PC-3 (cell line): ENCODE data around the gene TGIF2. TPM values are rescaled to one million over a fixed set of nuclear protein-coding genes. Genes with fewer than 3 reads are reported as not detected.
"Not testable (repeated sequence)": the region's sequence is repeated elsewhere in the genome, so short reads cannot be mapped to it uniquely, and the experiment has no call there.

ENCODE experiments used
- ATAC-seq: fragments of 200-7000 bp; cut with Tn5 transposase; 2 replicates; pipeline ENCODE4 v1.9.1; 2020; ENCODE audit warnings: mild to moderate bottlenecking, moderate library complexity
- BruUV-seq: library from RNA; stranded (reverse); fragments of 400-500 nt; replicated peaks from 2 replicates; lab custom pipeline; 2021; lab: Mats Ljungman, UMichigan
- CTCF ChIA-PET: fragments of 300-600 bp; sonication (Branson Sonifier 250); formaldehyde crosslinking; loops from one replicate; lab custom pipeline; 2022; ENCODE audit warnings: antibody characterized with exemption; lab: Charles Lee
- POLR2A ChIA-PET: fragments of 300-600 bp; sonication (Branson Sonifier 250); formaldehyde crosslinking; loops from one replicate; lab custom pipeline; 2022; ENCODE audit warnings: antibody characterized with exemption; ENCODE audit not compliant: unreplicated experiment; lab: Charles Lee
- DNase-seq: peaks from one replicate; pipeline ENCODE4 v3.0.0-alpha.2; 2015
- H2AFZ ChIP-seq: fragments of 300-600 bp; sonication (generic); 2 replicates; pipeline ENCODE4 v1.6.0; 2016; ENCODE audit warnings: antibody characterized with exemption, low read length
- H3F3A ChIP-seq: fragments of 300-600 bp; sonication (generic); one replicate; pipeline ENCODE4 v1.6.0; 2017; ENCODE audit warnings: antibody characterized with exemption, low read length, control low read depth, mild to moderate bottlenecking; ENCODE audit not compliant: unreplicated experiment
- H3K27ac ChIP-seq: fragments of 300-600 bp; sonication (generic); 2 replicates; pipeline ENCODE4 v1.5.1; 2016; ENCODE audit warnings: mild to moderate bottlenecking, low read length
- H3K27me3 ChIP-seq: fragments of 300-600 bp; sonication (generic); 2 replicates; pipeline ENCODE4 v1.6.1; 2016; ENCODE audit warnings: low read length, mixed read lengths
- H3K36me3 ChIP-seq: fragments of 300-600 bp; sonication (generic); 2 replicates; pipeline ENCODE4 v1.6.1; 2016; ENCODE audit warnings: low read depth, mixed run types, low read length, mixed read lengths
- H3K4me1 ChIP-seq: fragments of 300-600 bp; sonication (generic); 2 replicates; pipeline ENCODE4 v1.5.1; 2016; ENCODE audit warnings: low read length; ENCODE audit not compliant: insufficient read depth
- H3K4me2 ChIP-seq: fragments of 300-600 bp; sonication (generic); 2 replicates; pipeline ENCODE4 v1.6.0; 2016; ENCODE audit warnings: low read length
- H3K4me3 ChIP-seq: fragments of 300-600 bp; sonication (generic); 2 replicates; pipeline ENCODE4 v1.5.1; 2016; ENCODE audit warnings: mild to moderate bottlenecking, low read length, mixed read lengths
- H3K79me2 ChIP-seq: fragments of 300-600 bp; sonication (generic); 2 replicates; pipeline ENCODE4 v1.6.1; 2017; ENCODE audit warnings: low read length, mixed read lengths
- H3K9ac ChIP-seq: fragments of 300-600 bp; sonication (generic); 2 replicates; pipeline ENCODE4 v1.6.0; 2016; ENCODE audit warnings: mild to moderate bottlenecking, low read length
- H3K9me2 ChIP-seq: fragments of 300-600 bp; sonication (generic); replicated peaks from 2 replicates; pipeline ENCODE4 v1.6.1; 2016; ENCODE audit warnings: mixed run types, low read length, mixed read lengths
- H3K9me3 ChIP-seq: fragments of 300-600 bp; sonication (generic); 2 replicates; pipeline ENCODE4 v1.6.1; 2016; ENCODE audit warnings: low read length, mixed read lengths
- H4K20me1 ChIP-seq: fragments of 300-600 bp; sonication (generic); 2 replicates; pipeline ENCODE4 v1.6.1; 2016; ENCODE audit warnings: low read length, mixed read lengths
- EZH2 ChIP-seq: fragments of 300-600 bp; sonication (generic); IDR thresholded peaks from one replicate; pipeline ENCODE4 v1.6.1; 2017; ENCODE audit warnings: antibody characterized with exemption, mild to moderate bottlenecking, low read length; ENCODE audit not compliant: unreplicated experiment
- EZH2phosphoT487 ChIP-seq: fragments of 300-600 bp; sonication (generic); IDR thresholded peaks from 2 replicates; pipeline ENCODE4 v1.6.1; 2018; ENCODE audit warnings: mild to moderate bottlenecking, antibody characterized with exemption, low read length, borderline replicate concordance
- intact Hi-C: fragments of 100-400 bp; cut with micrococcal nuclease; formaldehyde crosslinking; loops from 2 replicates; pipeline ENCODE4 v1.9.0; 2023
- total RNA-seq: library from RNA; depleted of rRNA; stranded (reverse); fragments of >200 nt; gene quantifications from 2 replicates; pipeline ENCODE4 v1.2.3, GENCODE V29; 2014
- TF ChIP-seq, protein P1 (sequence below): fragments of 300-600 bp; sonication (generic); conservative IDR thresholded peaks from 2 replicates; pipeline ENCODE4 v1.5.1; 2017; ENCODE audit warnings: antibody characterized with exemption, low read depth, mild to moderate bottlenecking, low read length

The TGIF2 gene
- total RNA-seq, 1 experiment from 2014 or later: 15.2 TPM

DNA sequence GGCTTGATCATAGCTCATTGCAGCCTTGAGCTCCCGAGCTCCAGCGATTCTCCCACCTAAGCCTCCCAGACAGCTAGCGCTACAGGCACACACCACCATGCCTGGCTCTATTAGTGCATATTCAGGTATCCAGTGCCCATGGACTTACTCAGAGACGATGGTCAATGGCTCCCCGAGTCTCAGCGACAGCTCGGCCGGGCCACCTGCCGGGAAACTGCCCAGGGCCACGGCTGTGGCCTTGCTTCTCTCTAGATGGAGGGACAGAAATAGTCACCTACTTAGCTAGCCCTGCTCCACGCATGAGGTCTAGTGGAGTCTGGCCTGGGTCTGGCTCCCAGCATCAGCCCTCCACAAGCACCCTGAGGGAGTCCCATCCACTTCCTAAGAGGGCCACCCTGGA is 60.9 kb downstream of the TGIF2 start:
- H3K27me3 ChIP-seq: no peaks in the 10 kb centered on the region
- H3K9ac ChIP-seq: no peak overlapping the region
- no peaks in the 10 kb centered on the region for H3K9me3 ChIP-seq
- no peaks in the 10 kb centered on the region for H3F3A ChIP-seq
- POLR2A ChIA-PET: no interaction called here
- no peaks in the 10 kb centered on the region for H3K4me1 ChIP-seq
- no peak overlapping the region for H3K4me2 ChIP-seq
- H2AFZ ChIP-seq: no peak overlapping the region
- TF ChIP-seq, protein P1, sequence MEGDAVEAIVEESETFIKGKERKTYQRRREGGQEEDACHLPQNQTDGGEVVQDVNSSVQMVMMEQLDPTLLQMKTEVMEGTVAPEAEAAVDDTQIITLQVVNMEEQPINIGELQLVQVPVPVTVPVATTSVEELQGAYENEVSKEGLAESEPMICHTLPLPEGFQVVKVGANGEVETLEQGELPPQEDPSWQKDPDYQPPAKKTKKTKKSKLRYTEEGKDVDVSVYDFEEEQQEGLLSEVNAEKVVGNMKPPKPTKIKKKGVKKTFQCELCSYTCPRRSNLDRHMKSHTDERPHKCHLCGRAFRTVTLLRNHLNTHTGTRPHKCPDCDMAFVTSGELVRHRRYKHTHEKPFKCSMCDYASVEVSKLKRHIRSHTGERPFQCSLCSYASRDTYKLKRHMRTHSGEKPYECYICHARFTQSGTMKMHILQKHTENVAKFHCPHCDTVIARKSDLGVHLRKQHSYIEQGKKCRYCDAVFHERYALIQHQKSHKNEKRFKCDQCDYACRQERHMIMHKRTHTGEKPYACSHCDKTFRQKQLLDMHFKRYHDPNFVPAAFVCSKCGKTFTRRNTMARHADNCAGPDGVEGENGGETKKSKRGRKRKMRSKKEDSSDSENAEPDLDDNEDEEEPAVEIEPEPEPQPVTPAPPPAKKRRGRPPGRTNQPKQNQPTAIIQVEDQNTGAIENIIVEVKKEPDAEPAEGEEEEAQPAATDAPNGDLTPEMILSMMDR: no peak
- no peak for TF ChIP-seq EZH2
- no peak for TF ChIP-seq EZH2phosphoT487
- no peak for ATAC-seq
- CTCF ChIA-PET: no interaction called here
- H3K9me2 ChIP-seq: no peaks in the 10 kb centered on the region
- no peaks in the 10 kb centered on the region for H3K36me3 ChIP-seq
- intact Hi-C loops: no loop called here
- H3K27ac ChIP-seq: no peak overlapping the region
- no peaks in the 10 kb centered on the region for H4K20me1 ChIP-seq
- H3K4me3 ChIP-seq: no peak overlapping the region
- H3K79me2 ChIP-seq: no peaks in the 10 kb centered on the region
- DNase-seq: no peak
- BruUV-seq: no TSS peak

DNA sequence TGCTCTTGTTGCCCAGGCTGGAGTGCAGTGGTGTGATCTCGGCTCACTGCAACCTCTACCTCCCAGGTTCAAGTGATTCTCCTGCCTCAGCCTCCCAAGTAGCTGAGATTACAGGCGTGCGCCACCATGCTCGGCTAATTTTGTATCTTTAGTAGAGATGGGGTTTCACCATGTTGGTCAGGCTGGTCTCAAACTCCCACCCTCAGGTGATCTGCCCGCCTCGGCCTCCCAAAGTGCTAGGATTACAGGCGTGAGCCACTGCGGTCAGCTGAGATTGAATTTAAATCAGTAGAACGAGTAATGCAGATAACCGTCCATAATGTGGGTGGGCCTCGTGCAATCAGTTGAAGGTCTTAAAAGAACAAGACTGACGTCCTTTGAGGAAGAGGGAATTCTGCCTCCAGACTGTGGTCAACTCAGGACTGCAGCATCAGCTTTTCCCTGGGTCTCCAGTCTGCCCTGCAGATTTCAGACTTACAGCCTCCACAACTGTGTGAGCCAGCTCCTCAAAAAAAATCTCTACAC is 65.5 kb downstream of the TGIF2 start:
- POLR2A ChIA-PET, H3K4me2 ChIP-seq, H3K9me2 ChIP-seq, H2AFZ ChIP-seq, H3K4me3 ChIP-seq, ATAC-seq, H3K79me2 ChIP-seq, CTCF ChIA-PET, DNase-seq, H3K9me3 ChIP-seq, H3K9ac ChIP-seq, H4K20me1 ChIP-seq, intact Hi-C loops, BruUV-seq, H3K27me3 ChIP-seq, H3K36me3 ChIP-seq, H3K27ac ChIP-seq, H3F3A ChIP-seq: not testable (repeated sequence)
- H3K4me1 ChIP-seq: peaks cover 12% of the 10 kb centered on the region

DNA sequence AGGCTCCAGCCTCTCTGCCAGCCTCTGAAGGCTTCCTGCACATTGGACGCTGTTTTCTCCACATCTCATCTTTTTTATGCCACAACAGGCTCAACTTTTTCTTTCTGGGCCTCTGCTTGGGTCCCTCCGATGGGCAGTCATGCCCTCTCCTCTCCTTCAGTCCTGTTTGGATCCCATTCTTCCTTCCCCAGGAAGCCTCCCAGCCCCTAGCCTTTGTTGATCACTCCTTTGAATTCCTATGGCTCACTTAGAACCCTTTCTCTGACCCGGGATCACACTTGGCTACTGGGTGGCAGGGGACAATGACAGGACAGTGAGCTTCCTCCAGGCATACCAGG is 68.1 kb downstream of the TGIF2 start:
- H3K36me3 ChIP-seq: no peaks in the 10 kb centered on the region
- POLR2A ChIA-PET: no interaction called here
- H3K9me2 ChIP-seq: no peaks in the 10 kb centered on the region
- no peaks in the 10 kb centered on the region for H3F3A ChIP-seq
- H3K9me3 ChIP-seq: no peaks in the 10 kb centered on the region
- no TSS peak for BruUV-seq
- H3K9ac ChIP-seq: no peak overlapping the region
- intact Hi-C loops: no loop called here
- H3K27me3 ChIP-seq: no peaks in the 10 kb centered on the region
- H3K27ac ChIP-seq: no peak overlapping the region
- H3K4me2 ChIP-seq: no peak overlapping the region
- ATAC-seq: no peak
- H3K4me3 ChIP-seq: no peak overlapping the region
- TF ChIP-seq EZH2 (no peak), EZH2phosphoT487 (no peak)
- TF ChIP-seq, protein P1: no peak
- CTCF ChIA-PET: no interaction called here
- no peaks in the 10 kb centered on the region for H3K79me2 ChIP-seq
- peaks cover 12% of the 10 kb centered on the region for H3K4me1 ChIP-seq
- H4K20me1 ChIP-seq: no peaks in the 10 kb centered on the region
- no peak for DNase-seq
- H2AFZ ChIP-seq: no peak overlapping the region
